RWPE2 (cell line): Measurements from ENCODE around the gene MCF2L2.
A peak's percentile ranks its signal among the peaks of the same experiment; 100 is the strongest.

Experiments
- ATAC-seq: fragments of 200-7000 bp; cut with Tn5 transposase; 3 replicates; pipeline ENCODE4 v1.9.1; 2021; ENCODE audit warnings: low read depth
- DNase-seq: peaks from one replicate; pipeline ENCODE4 v3.0.0-alpha.2; 2020; ENCODE audit warnings: low spot score
- H3K27ac ChIP-seq: fragments of 450-650 bp; 2 replicates; pipeline ENCODE4 v1.5.1; 2017; ENCODE audit warnings: mild to moderate bottlenecking; ENCODE audit not compliant: poor library complexity, severe bottlenecking
- H3K27me3 ChIP-seq: fragments of 250-450 bp; sonication (Bioruptor Pico); 2 replicates; pipeline ENCODE4 v1.5.1; 2021; ENCODE audit warnings: mild to moderate bottlenecking, moderate library complexity; ENCODE audit not compliant: insufficient read depth, poor library complexity, severe bottlenecking
- H3K36me3 ChIP-seq: fragments of 250-450 bp; sonication (Bioruptor Pico); 2 replicates; pipeline ENCODE4 v1.5.1; 2020; ENCODE audit warnings: low read depth, mild to moderate bottlenecking, moderate library complexity
- H3K4me1 ChIP-seq: fragments of 250-450 bp; sonication (Bioruptor Pico); 2 replicates; pipeline ENCODE4 v1.5.1; 2021; ENCODE audit warnings: mild to moderate bottlenecking, moderate library complexity; ENCODE audit not compliant: insufficient read depth, poor library complexity, severe bottlenecking
- H3K4me3 ChIP-seq: fragments of 250-450 bp; sonication (Bioruptor Pico); 2 replicates; pipeline ENCODE4 v1.5.1; 2021; ENCODE audit warnings: mild to moderate bottlenecking, moderate library complexity; ENCODE audit not compliant: severe bottlenecking
- H3K9me3 ChIP-seq: fragments of 250-450 bp; sonication (Bioruptor Pico); 2 replicates; pipeline ENCODE4 v1.5.1; 2021; ENCODE audit warnings: mild to moderate bottlenecking, moderate library complexity; ENCODE audit not compliant: severe bottlenecking
- TF ChIP-seq, protein P1 (sequence below): fragments of 450-650 bp; IDR thresholded peaks from one replicate; pipeline ENCODE4 v1.5.1; 2017; ENCODE audit warnings: mild to moderate bottlenecking, moderate library complexity; ENCODE audit not compliant: poor library complexity, severe bottlenecking

The MCF2L2 gene

DNA sequence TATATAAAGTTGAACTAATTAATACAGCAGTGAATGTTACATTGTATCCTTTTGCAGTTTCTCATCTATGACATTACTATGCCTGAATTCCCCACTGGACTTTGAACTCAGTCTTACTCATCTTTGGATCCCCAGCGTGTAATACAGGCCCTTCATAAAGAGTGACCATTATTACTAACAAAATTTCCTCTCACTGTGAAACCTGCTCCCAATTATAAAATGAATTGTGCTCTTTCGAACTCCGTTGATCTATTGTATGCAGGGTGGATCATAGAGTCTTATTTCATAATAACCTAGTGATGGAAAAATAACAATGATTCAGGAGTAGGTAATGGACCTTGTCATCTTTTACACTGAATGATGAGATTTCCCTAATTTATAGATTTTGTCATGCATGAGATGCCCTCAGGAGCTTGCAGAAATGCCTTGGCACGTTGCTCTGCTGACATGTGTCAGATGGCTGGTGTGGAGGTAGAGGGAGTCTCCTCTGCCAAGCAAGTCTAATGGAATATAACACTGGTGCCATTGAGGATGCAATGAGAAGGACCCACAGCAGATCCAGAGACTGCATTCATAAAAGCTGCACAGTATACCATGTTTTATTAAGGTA lies 149.8 kb downstream of the MCF2L2 start:
- no peaks in the 10 kb centered on the region for H3K9me3 ChIP-seq
- DNase-seq: no peak
- H3K27ac ChIP-seq: peak overlapping the region; percentile 78
- peak; percentile 81 for ATAC-seq
- no peaks in the 10 kb centered on the region for H3K27me3 ChIP-seq
- TF ChIP-seq, protein P1, sequence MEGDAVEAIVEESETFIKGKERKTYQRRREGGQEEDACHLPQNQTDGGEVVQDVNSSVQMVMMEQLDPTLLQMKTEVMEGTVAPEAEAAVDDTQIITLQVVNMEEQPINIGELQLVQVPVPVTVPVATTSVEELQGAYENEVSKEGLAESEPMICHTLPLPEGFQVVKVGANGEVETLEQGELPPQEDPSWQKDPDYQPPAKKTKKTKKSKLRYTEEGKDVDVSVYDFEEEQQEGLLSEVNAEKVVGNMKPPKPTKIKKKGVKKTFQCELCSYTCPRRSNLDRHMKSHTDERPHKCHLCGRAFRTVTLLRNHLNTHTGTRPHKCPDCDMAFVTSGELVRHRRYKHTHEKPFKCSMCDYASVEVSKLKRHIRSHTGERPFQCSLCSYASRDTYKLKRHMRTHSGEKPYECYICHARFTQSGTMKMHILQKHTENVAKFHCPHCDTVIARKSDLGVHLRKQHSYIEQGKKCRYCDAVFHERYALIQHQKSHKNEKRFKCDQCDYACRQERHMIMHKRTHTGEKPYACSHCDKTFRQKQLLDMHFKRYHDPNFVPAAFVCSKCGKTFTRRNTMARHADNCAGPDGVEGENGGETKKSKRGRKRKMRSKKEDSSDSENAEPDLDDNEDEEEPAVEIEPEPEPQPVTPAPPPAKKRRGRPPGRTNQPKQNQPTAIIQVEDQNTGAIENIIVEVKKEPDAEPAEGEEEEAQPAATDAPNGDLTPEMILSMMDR: no peak
- H3K4me1 ChIP-seq: peaks cover 47% of the 10 kb centered on the region
- no peak overlapping the region for H3K4me3 ChIP-seq
- peaks cover 11% of the 10 kb centered on the region for H3K36me3 ChIP-seq

DNA sequence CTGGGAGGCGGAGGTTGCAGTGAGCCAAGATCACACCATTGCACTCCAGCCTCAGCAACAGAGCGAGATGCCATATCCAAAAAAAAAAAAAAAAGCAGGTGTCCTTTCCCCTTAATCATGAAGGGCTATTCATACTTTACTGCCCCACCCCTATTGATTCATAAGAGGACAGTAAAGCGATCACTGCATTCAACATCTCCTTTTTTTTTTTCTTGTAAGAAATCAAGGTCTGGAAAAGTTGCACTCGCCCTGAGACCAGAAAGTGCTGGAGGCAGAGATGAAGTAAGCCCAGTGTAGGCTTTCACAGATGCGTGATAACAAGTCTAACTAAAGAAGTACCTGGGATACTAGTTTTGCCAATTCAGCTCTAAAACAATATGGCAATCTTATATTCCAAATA lies 151.2 kb downstream of the MCF2L2 start:
- H3K27me3 ChIP-seq: no peaks in the 10 kb centered on the region
- no peak for DNase-seq
- ATAC-seq: no peak
- H3K4me1 ChIP-seq: peaks cover 60% of the 10 kb centered on the region
- no peaks in the 10 kb centered on the region for H3K9me3 ChIP-seq
- TF ChIP-seq, protein P1: no peak
- H3K4me3 ChIP-seq: no peak overlapping the region
- H3K36me3 ChIP-seq: peaks cover 24% of the 10 kb centered on the region
- peak overlapping the region; percentile 78 for H3K27ac ChIP-seq

DNA sequence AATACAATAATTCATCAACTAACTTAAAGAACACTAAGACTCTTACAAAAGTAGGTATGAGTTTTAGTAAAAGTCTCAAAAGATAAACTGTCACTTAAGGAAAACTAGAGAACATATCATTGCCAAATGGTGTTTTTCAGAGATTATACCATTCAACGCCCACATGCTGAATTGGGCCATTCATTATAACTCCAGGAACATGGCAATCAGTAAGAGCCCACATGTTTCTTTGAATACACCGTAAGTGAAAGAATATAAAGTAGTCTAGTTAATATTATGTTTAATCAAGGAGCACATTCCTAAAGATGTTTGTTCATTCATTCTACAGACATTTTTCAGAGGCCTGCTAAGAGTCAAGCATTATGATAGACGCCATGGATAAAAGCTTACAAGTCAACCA lies 152.5 kb downstream of the MCF2L2 start:
- Histone ChIP-seq H3K36me3 (peaks cover 38% of the 10 kb centered on the region), H3K4me1 (peaks cover 71% of the 10 kb centered on the region), H3K9me3 (no peaks in the 10 kb centered on the region), H3K27ac (peak overlapping the region; percentile 78), H3K4me3 (no peak overlapping the region), H3K27me3 (no peaks in the 10 kb centered on the region)
- TF ChIP-seq, protein P1: no peak
- DNase-seq (no peak), ATAC-seq (no peak)

DNA sequence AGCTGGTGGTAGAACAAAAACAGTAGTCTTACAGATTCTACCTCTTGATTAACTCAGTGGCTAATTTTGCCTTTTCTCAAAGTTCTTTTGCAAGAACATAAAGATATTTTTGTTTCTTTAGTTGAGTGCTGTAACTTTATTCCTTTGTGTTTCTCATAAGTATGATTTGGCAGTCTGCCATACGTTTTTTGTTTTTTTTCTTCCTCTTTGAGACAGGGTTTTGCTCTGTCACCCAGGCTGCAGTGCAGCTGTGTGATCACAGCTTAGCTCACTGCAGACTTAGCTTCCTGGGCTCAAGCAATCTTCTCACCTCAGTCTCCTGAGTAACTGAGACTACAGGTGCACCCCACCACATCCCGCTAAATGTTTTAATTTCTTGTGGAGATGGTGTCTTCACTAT lies 153.0 kb downstream of the MCF2L2 start:
- DNase-seq: no peak
- Histone ChIP-seq H3K4me1 (peaks cover 76% of the 10 kb centered on the region), H3K9me3 (no peaks in the 10 kb centered on the region), H3K27ac (peak overlapping the region; percentile 78), H3K36me3 (peaks cover 43% of the 10 kb centered on the region), H3K27me3 (no peaks in the 10 kb centered on the region), H3K4me3 (no peak overlapping the region)
- TF ChIP-seq, protein P1: no peak
- ATAC-seq: peak; percentile 22; the same call in 2 of the 3 replicates

DNA sequence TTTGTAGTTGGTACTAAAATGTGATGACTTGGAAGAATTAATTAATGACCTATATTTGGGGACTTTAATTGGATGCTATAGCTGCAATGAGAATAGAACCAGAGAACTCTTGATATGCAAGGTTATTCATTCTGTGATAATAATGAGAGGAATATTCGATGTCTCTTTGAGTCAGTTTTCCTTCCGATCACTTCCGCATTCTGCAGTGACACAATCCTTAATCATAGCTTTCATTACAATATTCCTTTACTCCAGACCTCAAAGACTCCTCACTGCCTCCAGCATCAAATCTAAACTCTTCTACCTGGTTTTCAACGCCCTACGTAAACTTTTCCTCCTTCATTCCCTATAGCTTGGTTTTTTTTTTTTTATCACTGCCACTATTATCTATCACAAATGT lies 153.8 kb downstream of the MCF2L2 start:
- H3K4me1 ChIP-seq: peaks cover 83% of the 10 kb centered on the region
- peak; percentile 62 for ATAC-seq
- no peak overlapping the region for H3K4me3 ChIP-seq
- TF ChIP-seq, protein P1: no peak
- no peaks in the 10 kb centered on the region for H3K9me3 ChIP-seq
- peak overlapping the region; percentile 78 for H3K27ac ChIP-seq
- no peaks in the 10 kb centered on the region for H3K27me3 ChIP-seq
- no peak for DNase-seq
- peaks cover 51% of the 10 kb centered on the region for H3K36me3 ChIP-seq
